Measurements from ENCODE around the gene RAET1E. TPM values are rescaled to one million over a fixed set of nuclear protein-coding genes. Genes with fewer than 3 reads are reported as not detected.
"Not testable (repeated sequence)": the region's sequence is repeated elsewhere in the genome, so short reads cannot be mapped to it uniquely, and the experiment has no call there.

Gene RAET1E
- total RNA-seq, 1 donor from 2014 or later = 0.48 TPM

GRCh38 chr6:149917679-149918078 is 19.8 kb upstream of the RAET1E start:
- DNase-seq (no peak), ATAC-seq (ENCODE audit: poor library complexity) (no peak)
- intact Hi-C loops (cut with DNase I) = no loop called here

GRCh38 chr6:149915970-149916865 is 18.3 kb upstream of the RAET1E start:
- ATAC-seq (ENCODE audit: poor library complexity) (no peak), DNase-seq (no peak)
- intact Hi-C loops (cut with DNase I) = no loop called here

DNA sequence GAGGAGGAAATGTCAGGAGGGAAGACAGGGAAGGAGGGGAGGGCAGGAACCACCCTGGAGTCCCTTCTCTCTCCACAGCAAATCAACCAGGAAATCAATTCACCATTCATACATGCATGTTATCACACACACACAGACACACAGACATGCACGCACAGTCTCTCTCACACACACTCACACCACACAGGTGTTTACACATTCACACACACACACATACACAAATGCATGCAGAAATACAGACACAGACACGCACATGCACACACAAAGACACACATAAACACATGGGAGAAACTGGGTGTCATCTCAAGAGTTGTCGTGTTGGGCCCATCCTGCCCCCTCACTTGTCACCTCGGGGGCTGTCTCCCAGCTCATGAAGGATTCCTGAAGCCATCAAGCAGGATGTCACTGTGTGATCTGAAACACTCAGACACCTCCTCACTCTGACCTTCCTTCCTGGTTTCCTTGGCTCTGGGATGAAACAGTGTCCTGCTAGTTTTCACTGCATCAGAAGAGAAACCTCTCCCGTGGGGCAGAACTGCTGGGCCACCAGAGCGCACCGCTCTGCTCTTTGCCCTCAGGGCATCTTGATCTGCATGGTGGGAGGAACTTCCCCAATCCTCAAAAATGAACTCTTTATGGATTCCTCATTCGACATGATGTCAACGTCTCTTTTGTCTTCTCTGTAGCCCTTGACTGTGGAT is 15.8 kb upstream of the RAET1E start:
- intact Hi-C loops (cut with DNase I) = no loop called here
- ATAC-seq (ENCODE audit: poor library complexity) = no peak
- no peak for DNase-seq

DNA sequence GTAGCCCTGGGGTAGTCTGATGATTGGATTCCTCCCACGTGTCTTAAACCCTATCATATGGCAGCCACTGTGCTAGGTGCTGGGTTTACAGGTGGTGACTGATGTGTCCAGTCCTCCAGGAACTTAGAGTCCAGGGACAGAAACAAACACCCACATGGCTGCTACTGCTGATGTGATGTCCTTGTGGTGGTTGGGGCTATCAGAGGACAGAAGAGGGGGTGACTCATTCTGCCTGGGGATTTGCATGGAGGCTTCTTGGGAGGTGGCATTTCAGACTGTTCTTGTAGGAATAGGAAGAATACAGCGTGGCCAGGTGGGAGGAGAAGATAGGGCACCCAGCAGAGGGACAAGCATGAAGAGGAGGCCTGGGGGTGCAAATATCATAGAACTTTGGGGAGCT is 15.2 kb upstream of the RAET1E start:
- no peak for ATAC-seq (ENCODE audit: poor library complexity)
- DNase-seq = no peak
- intact Hi-C loops (cut with DNase I) = no loop called here

DNA sequence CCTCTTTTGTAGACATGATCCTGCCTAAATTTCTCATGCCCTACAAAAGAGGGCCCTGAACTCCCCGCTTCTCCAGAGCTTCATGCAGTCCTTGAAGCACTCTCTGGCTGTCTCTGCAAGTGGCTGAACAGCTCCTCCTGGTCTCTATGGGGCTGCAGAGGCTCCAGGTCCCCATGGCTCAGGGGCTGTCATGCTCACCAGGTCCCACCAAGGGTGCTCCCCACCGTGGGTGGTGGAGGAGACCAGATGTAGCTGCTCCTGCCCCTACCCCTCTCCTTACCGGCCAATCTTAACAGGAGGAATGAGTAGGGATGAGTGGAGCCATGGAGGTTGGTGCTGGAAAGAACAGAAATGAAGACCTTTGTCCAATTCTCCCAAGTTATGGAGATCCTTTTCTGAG is 14.8 kb upstream of the RAET1E start:
- intact Hi-C loops (cut with DNase I); DNase-seq; ATAC-seq (ENCODE audit: poor library complexity): not testable (repeated sequence)

DNA sequence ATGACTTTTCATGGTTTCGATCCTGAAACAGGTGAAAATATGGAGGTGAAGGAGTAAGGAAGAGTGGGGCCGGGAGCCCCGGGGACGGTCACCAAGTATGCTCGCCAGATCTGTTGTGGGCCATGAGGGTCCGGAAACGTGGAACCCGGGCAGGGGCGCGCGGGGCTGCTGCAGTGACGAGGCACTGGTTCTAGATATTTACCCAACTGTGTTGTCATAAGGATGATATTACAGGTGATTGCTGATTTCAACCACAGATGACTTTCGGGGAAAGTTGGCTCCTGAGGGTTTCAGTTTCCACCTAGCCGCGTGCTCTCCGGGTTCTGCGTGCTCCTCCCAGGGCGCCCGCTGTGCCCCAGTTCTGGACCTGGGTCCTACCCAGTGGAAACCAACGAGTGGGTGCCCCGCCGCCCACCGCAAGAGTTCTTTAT is 12.8 kb upstream of the RAET1E start:
- intact Hi-C loops (cut with DNase I) = no loop called here
- ATAC-seq (ENCODE audit: poor library complexity) = no peak
- DNase-seq = no peak

GRCh38 chr6:149909701-149910470 is 12.0 kb upstream of the RAET1E start:
- DNase-seq (no peak), ATAC-seq (ENCODE audit: poor library complexity) (no peak)
- intact Hi-C loops (cut with DNase I) = no loop called here

- intact Hi-C loops (cut with DNase I); ATAC-seq (ENCODE audit: poor library complexity); DNase-seq: not testable (repeated sequence)
Measured at GRCh38 chr6:149908480-149908879, 10.6 kb upstream of the RAET1E start.

- ATAC-seq (ENCODE audit: poor library complexity) = no peak
- intact Hi-C loops (cut with DNase I) = no loop called here
- DNase-seq = no peak
Measured at GRCh38 chr6:149907317-149907716, 9.4 kb upstream of the RAET1E start.

- ATAC-seq (ENCODE audit: poor library complexity) (no peak), DNase-seq (no peak)
- intact Hi-C loops (cut with DNase I) = no loop called here
Measured at GRCh38 chr6:149906405-149906804, 8.5 kb upstream of the RAET1E start.

GRCh38 chr6:149905911-149906371 is 8.0 kb upstream of the RAET1E start:
- DNase-seq = no peak
- ATAC-seq (ENCODE audit: poor library complexity) = peak; percentile 56

GRCh38 chr6:149905371-149905910 is 7.5 kb upstream of the RAET1E start:
- intact Hi-C loops (cut with DNase I) = no loop called here
- ATAC-seq (ENCODE audit: poor library complexity) = no peak

More at GRCh38 chr6:149905911-149906371, 8.0 kb upstream of the RAET1E start:
- intact Hi-C loops (cut with DNase I) = no loop called here

DNA sequence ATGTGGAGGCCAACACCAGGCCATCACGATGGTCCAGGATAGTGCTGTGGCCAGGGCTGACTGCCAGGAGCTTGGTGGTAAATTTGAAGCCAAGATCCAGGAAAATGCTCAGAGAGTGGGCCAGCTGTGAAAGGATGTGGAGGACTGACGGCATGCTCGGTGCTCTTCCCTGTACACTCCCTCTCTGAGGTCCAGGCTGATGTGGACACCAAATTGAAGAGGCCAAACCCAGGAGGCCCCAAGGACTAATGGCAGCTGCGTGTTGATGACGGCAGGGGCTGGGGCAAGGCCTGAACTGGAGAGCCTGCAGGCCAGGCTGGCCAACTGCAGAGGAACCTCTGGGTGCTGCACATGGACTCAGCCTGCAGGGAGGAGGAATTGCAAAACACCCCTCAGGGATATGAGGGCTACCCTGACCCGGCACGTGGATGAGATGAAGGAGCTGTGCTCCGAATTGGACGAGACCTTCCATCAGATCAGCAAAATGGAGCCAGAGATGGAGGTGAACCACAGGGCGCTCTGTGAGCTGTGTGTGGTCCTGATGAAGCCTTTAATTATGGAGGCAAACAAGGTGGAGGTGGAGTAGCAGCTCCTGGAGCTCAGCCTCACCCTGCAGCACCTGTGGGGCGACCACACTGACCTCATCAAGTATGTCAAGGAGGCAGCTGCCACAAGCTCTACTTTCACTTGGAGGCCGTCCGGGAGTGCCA is 6.9 kb upstream of the RAET1E start:
- ATAC-seq (ENCODE audit: poor library complexity) (peak; percentile 44), DNase-seq (no peak)
- intact Hi-C loops (cut with DNase I) = no loop called here

More at GRCh38 chr6:149905371-149905910, 7.5 kb upstream of the RAET1E start:
- DNase-seq = no peak

- DNase-seq = no peak
- intact Hi-C loops (cut with DNase I) = no loop called here
- ATAC-seq (ENCODE audit: poor library complexity) = no peak
Measured at GRCh38 chr6:149903938-149904611, 6.2 kb upstream of the RAET1E start.

DNA sequence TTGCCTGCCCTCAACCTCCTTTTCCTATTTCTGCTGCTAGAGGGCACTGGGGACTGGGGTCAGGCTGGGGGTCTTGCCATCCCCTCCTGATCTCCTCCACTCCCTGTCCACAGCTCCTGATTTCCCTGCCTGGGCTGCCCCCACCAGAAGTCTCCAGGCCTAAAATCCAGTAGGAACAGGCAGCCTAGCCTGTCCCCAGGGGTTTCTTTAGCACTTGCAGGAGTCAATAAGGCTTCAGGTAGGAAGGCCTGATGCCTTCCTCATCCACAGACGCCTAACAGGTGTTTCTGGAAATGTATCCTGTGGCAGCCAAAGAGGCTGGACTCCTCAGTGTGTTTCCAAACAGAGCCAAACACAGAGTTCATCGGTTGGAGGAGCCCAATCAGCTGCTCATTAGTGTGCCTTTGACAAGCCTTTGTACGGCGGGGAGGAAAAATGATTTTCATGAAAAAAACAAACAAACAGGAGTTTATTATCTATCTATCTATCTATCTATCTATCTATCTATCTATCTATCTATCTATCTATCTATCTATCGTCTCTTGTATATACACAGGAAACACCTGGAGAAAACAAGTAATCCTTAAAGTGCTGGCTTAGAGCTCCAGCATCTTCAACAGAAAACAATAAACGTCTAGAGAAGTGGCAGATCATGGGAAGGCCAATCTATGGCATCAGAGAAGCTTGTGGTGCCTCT is 3.7 kb upstream of the RAET1E start:
- no peak for DNase-seq
- no peak for ATAC-seq (ENCODE audit: poor library complexity)
- intact Hi-C loops (cut with DNase I) = no loop called here

- DNase-seq (no peak), ATAC-seq (ENCODE audit: poor library complexity) (no peak)
- intact Hi-C loops (cut with DNase I) = no loop called here
Measured at GRCh38 chr6:149900620-149901443, 2.9 kb upstream of the RAET1E start.
